ENCODE measurements around the gene LRRN3. TPM values are rescaled to one million over a fixed set of nuclear protein-coding genes. Genes with fewer than 3 reads are reported as not detected.

LRRN3 gene
- total and polyA plus RNA-seq, 2 of the 4 experiments (the other 2 are of a cell fraction) = 6.9 to 15.2 TPM

DNA sequence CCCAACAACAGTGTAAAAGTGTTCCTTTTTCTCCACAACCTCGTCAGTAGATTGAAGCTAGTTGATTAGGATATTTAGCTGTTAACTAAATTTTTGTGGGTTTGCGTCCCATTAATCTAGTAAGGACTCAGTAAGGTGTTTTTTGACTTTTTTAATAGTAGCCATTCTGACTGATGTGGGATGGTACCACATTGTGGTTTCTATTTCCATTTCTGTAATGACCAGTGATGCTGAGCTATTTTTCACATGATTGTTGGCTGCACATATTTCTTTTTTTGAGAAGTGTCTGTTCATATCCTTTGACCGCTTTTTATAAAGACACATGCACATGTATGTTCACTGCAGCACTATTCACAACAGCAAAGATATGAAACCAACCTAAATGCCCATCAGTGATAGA lies 5.6 kb upstream of the LRRN3 start:
- H3K9ac ChIP-seq (ENCODE audit: low read depth, low read length) = no peak overlapping the region
- TF ChIP-seq NFE2L2 (IDR thresholded peaks at IDR 0.05; ENCODE audit: low read depth, low read length) = no peak
- H2AK5ac ChIP-seq (ENCODE audit: low read depth, low read length) = no peak overlapping the region
- dilution Hi-C loops (cut with HindIII; ENCODE audit: low sequenced_read_pairs, unreplicated experiment) = no loop called here
- H3K9me1 ChIP-seq (ENCODE audit: insufficient read depth, low read length) = no peaks in the 10 kb centered on the region
- H2BK120ac ChIP-seq (ENCODE audit: low read depth, low read length) = no peak overlapping the region
- ChIA-PET CTCF (no interaction called here), POLR2A (ENCODE audit: unreplicated experiment) (no interaction called here)
- no peak overlapping the region for H4K91ac ChIP-seq (ENCODE audit: insufficient read depth, low read depth, low read length)
- no peak overlapping the region for H2BK5ac ChIP-seq (ENCODE audit: low read depth, low read length, poor library complexity, severe bottlenecking)
- DNase-seq (no peak), ATAC-seq (ENCODE audit: low read depth) (no peak)
- no TSS peak for BruUV-seq (replicated peaks)
- no peak overlapping the region for H2AK9ac ChIP-seq (replicated peaks; ENCODE audit: low read depth, low read length, poor library complexity)
- in situ Hi-C loops (cut with MboI; ENCODE audit: low sequenced_read_pairs) = no loop called here
- WGBS, 2 experiments (ENCODE audit: extremely low coverage in 2 of 2, insufficient read length in 1 of 2) = no CpG with 5 or more reads among the region's 3 CpGs
- no peak overlapping the region for H3K4ac ChIP-seq (ENCODE audit: low read depth, low read length)
- no peaks in the 10 kb centered on the region for H3K79me1 ChIP-seq (ENCODE audit: low read depth in 1 of 2, low read length in 2 of 2)
- H3K56ac ChIP-seq (ENCODE audit: extremely low read depth, insufficient read depth, low read length) = no peak overlapping the region
- H3K18ac ChIP-seq (ENCODE audit: low read depth, low read length) = no peak overlapping the region
- no peak overlapping the region for H2AFZ ChIP-seq (replicated peaks; ENCODE audit: low read length, poor library complexity)
- no peak overlapping the region for H3K27ac ChIP-seq (ENCODE audit: insufficient read depth, low read length)
- no peak overlapping the region for H3K4me3 ChIP-seq (ENCODE audit: insufficient read depth, low read depth, low read length)
- no peak overlapping the region for H3K4me2 ChIP-seq (ENCODE audit: low read depth, low read length)
- no peaks in the 10 kb centered on the region for H4K20me1 ChIP-seq (ENCODE audit: insufficient read depth, low read length)
- no peak overlapping the region for H3K23ac ChIP-seq (ENCODE audit: low read depth, low read length)
- no peak overlapping the region for H4K8ac ChIP-seq (ENCODE audit: low read depth in 2 of 2, low read length in 2 of 2)
- peaks cover 2% of the 10 kb centered on the region for H3K4me1 ChIP-seq (ENCODE audit: control insufficient read depth, insufficient read depth, low read length)
- H2BK20ac ChIP-seq (ENCODE audit: low read depth, low read length) = no peak overlapping the region
- intact Hi-C loops (cut with micrococcal nuclease) = no loop called here
- H3K14ac ChIP-seq (replicated peaks; ENCODE audit: low read depth, low read length) = no peak overlapping the region
- no peaks in the 10 kb centered on the region for H3K36me3 ChIP-seq (ENCODE audit: control insufficient read depth, insufficient read depth, low read length)
- H3K27me3 ChIP-seq (ENCODE audit: control insufficient read depth, insufficient read depth, low read length) = no peaks in the 10 kb centered on the region
- H2BK15ac ChIP-seq (ENCODE audit: low read depth, low read length) = no peak overlapping the region
- no peaks in the 10 kb centered on the region for H3K9me3 ChIP-seq (ENCODE audit: control insufficient read depth, insufficient read depth, low read length)
- no peak overlapping the region for H4K5ac ChIP-seq (ENCODE audit: low read depth, low read length)
